Large intestine (tissue), 3 donors: ENCODE results near the gene AQP9. TPM values are rescaled to one million over a fixed set of nuclear protein-coding genes. Genes with fewer than 3 reads are reported as not detected.
"Not testable (repeated sequence)": the region's sequence is repeated elsewhere in the genome, so short reads cannot be mapped to it uniquely, and the experiment has no call there.

Experiments
- DNase-seq, 2 donors: peaks; one replicate each; pipeline versions ENCODE4 v3.0.0 to v3.0.0-alpha.2; 2013
- H3K27ac ChIP-seq: one replicate; pipeline ENCODE4 v1.5.1; 2013; ENCODE audit warnings: low read length
- H3K27me3 ChIP-seq: 2 replicates; pipeline ENCODE4 v1.6.1; 2013; ENCODE audit warnings: low read length; ENCODE audit not compliant: control insufficient read depth, insufficient read depth
- H3K36me3 ChIP-seq: 2 replicates; pipeline ENCODE4 v1.6.1; 2013; ENCODE audit warnings: low read length; ENCODE audit not compliant: control insufficient read depth, insufficient read depth
- H3K4me1 ChIP-seq: one replicate; pipeline ENCODE4 v1.6.1; 2013; ENCODE audit warnings: low read length; ENCODE audit not compliant: control insufficient read depth, insufficient read depth
- H3K4me3 ChIP-seq: one replicate; pipeline ENCODE4 v1.5.1; 2013; ENCODE audit warnings: low read length
- H3K9me3 ChIP-seq: one replicate; pipeline ENCODE4 v1.6.1; 2013; ENCODE audit warnings: mild to moderate bottlenecking, low read depth, low read length, moderate library complexity; ENCODE audit not compliant: control insufficient read depth
- WGBS: methylation state at CpG from one replicate; pipeline ENCODE4 v1.1.5; 2013; ENCODE audit warnings: low lambda C conversion rate; ENCODE audit not compliant: insufficient coverage; 5-methylcytosine and 5-hydroxymethylcytosine counted together
- polyA plus RNA-seq: library from polyadenylated mRNA; unstranded; fragments of 120-200 nt; gene quantifications from one replicate; pipeline ENCODE4 v1.2.1, GENCODE V29; 2013

AQP9 gene
- polyA plus RNA-seq, 1 donor = 0.27 TPM

DNA sequence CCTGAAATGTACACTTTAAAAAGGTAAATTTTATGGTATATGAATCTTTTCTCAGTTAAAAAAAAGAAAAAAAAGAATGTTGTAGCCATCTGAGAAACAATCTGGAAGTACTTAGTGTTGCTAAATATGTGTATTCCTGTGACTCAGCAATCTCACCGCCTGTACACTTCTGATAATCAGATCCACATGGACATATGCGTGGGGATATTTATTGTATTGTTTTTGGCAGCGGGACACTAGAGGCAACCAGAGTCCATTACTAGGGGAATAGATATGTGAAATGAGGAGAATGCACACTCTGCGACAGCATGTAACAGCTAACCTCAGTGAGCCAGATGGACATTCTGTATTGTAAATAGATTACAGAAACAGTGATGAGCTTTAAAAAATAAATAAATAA lies 65.4 kb downstream of the AQP9 start:
- no peak overlapping the region for H3K27ac ChIP-seq
- no peaks in the 10 kb centered on the region for H3K36me3 ChIP-seq
- no peak overlapping the region for H3K4me3 ChIP-seq
- H3K9me3 ChIP-seq = no peaks in the 10 kb centered on the region
- no peaks in the 10 kb centered on the region for H3K4me1 ChIP-seq
- no peak for DNase-seq
- 100% methylated on average over 1 of the region's 4 CpGs for WGBS
- H3K27me3 ChIP-seq = peaks cover 3% of the 10 kb centered on the region

DNA sequence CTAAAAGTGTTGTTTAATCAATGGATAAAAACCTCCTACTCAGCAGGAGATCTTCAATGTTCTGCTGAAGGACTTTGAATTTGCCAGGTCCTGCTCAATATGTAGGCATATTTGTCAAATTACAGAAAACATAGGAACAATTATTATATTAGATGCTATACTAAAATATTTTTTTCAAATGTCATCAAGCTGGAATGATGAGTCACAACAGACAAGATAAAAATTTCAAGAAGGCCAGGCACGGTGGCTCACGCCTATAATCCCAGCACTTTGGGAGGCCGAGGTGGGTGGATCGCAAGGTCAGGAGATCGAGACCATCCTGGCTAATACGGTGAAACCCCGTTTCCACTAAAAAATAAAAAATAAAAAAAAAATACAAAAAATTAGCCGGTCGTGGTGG lies 68.0 kb downstream of the AQP9 start:
- H3K9me3 ChIP-seq = no peaks in the 10 kb centered on the region
- WGBS = no CpG with 5 or more reads among the region's 9 CpGs
- H3K27me3 ChIP-seq = peaks cover 1% of the 10 kb centered on the region
- H3K4me1 ChIP-seq = no peaks in the 10 kb centered on the region
- no peak for DNase-seq
- H3K4me3 ChIP-seq = no peak overlapping the region
- no peaks in the 10 kb centered on the region for H3K36me3 ChIP-seq
- no peak overlapping the region for H3K27ac ChIP-seq

DNA sequence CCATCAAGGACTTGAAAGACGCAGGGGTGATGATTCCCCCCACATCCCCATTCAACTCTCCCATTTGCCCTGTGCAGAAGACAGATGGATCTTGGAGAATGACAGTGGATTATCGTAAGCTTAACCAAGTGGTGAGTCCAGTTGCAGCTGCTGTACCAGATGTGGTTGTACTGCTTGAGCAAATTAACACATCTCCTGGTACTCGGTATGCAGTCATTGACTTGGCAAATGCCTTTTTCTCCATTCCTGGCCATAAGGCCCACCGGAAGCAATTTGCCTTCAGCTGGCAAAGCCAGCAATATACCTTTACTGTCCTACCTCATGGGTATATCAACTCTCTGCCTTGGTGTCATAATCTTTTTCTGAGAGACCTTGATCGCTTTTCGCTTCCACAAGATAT lies 70.0 kb downstream of the AQP9 start:
- H3K27ac ChIP-seq, H3K9me3 ChIP-seq, H3K4me3 ChIP-seq, H3K27me3 ChIP-seq, H3K4me1 ChIP-seq, H3K36me3 ChIP-seq, DNase-seq: not testable (repeated sequence)
- no CpG with 5 or more reads among the region's 6 CpGs for WGBS

DNA sequence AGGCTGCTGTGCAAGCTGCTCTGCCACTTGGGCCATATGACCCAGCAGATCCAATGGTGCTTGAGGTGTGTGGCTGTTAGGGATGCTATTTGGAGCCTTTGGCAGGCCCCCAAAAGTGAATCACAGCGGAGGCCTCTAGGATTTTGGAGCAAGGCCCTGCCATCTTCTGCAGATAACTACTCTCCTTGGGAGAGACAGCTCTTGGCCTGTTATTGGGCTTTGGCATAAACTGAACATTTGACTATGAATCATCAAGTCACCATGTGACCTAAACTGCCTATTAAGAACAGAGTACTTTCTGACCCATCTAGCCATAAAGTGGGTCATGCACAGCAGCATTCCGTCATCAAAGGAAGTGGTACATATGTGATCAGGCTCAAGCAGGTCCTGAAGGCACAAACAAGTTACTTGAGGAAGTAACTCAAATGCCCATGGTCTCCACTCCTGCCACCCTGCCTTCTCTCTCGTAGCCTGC lies 70.9 kb downstream of the AQP9 start:
- not testable (repeated sequence) for H3K4me3 ChIP-seq, H3K4me1 ChIP-seq, H3K27me3 ChIP-seq, H3K9me3 ChIP-seq, H3K36me3 ChIP-seq, H3K27ac ChIP-seq
- no CpG with 5 or more reads among the region's 3 CpGs for WGBS
- peak in 1 of 2 donors; percentile 36 for DNase-seq

DNA sequence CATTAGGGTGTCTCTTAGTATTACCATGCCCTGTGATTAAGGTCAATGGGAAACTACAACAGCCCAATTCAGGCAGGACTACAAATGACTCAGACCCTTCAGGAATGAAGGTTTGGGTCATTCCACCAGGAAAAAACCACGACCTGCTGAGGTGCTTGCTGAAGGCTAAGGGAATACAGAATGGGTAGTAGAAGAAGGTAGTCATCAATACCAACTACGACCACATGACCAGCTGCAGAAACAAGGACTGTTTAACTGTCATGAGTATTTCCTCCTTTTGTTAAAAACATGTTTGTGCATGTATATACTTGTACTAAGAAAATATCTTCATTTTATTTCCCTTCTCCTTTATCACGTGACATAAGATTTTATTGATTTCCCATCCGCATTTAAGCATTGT lies 71.8 kb downstream of the AQP9 start:
- DNase-seq, H3K9me3 ChIP-seq, H3K4me3 ChIP-seq, H3K36me3 ChIP-seq, H3K4me1 ChIP-seq, H3K27me3 ChIP-seq, H3K27ac ChIP-seq: not testable (repeated sequence)
- WGBS = 100% methylated on average over 2 of the region's 4 CpGs

DNA sequence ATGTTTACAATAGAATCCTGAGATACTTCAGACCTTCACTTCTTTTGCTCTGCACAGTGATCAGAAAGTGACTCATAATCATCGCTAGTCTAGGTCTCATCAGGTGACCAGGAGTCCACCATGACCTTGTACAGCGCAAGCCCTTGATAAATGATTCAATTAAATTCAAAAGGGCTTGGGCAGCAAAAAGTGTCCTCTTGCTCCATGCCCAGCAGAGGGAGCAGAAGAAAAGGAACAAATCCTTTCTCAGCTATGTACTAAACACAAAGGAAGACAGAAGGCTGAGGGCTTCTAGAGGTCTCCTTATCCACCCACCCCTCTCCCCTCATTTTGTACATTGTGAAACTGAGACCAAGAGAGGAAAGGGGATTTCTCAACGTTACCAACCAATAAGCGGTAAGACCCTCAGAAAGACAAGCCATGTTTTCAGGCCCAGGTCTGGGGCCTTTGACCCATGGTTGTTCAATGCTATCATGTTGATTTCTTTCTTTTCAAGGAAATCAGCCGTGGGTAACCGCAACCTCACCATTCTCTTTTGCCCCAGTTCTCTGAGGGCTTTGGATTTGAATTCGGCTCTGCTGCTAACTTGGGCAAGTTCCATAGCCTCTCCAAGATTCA lies 74.8 kb downstream of the AQP9 start:
- H3K36me3 ChIP-seq = no peaks in the 10 kb centered on the region
- H3K9me3 ChIP-seq = no peaks in the 10 kb centered on the region
- H3K4me1 ChIP-seq = no peaks in the 10 kb centered on the region
- no peak overlapping the region for H3K4me3 ChIP-seq
- no peak overlapping the region for H3K27ac ChIP-seq
- no peaks in the 10 kb centered on the region for H3K27me3 ChIP-seq
- peak in 1 of 2 donors; percentile 19 for DNase-seq
- 100% methylated on average over 1 of the region's 7 CpGs for WGBS

DNA sequence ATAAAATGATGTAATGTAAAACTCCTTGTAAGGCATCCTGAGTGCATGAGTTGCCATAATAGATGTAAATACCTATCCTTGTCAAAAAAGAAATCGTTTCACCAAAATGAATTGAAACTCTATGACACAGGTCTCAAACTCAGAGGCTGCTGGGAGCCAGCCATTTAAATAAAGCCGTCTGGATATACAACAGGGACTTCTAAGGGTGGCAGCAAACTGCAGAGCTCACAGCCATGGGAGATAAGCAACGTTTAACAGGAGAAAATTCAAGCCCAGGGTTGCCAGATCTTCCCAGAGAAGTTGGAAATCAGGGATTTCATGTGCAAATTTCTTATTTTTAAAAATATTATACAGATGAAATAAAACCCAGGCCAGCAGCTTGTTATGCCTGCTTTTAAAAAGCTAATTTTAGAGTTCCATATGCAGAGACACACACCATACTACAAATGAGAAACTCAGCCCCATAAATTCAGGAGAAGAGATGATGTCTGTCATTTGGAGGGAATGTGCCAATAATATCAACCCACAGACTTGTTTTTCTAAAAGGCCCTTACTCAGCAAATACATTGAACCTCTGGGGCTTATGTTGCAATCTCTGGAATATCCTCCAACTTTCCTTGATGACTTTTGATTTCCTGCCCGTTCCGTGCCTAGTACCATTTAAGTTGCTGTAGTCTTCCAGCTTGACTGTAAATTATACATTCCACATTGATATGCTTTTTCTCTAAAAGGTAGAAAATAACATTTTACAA lies 75.6 kb downstream of the AQP9 start:
- DNase-seq = no peak
- no peaks in the 10 kb centered on the region for H3K27me3 ChIP-seq
- H3K4me3 ChIP-seq = no peak overlapping the region
- H3K27ac ChIP-seq = no peak overlapping the region
- WGBS = no CpG with 5 or more reads among the region's 5 CpGs
- H3K9me3 ChIP-seq = no peaks in the 10 kb centered on the region
- H3K36me3 ChIP-seq = no peaks in the 10 kb centered on the region
- H3K4me1 ChIP-seq = no peaks in the 10 kb centered on the region

DNA sequence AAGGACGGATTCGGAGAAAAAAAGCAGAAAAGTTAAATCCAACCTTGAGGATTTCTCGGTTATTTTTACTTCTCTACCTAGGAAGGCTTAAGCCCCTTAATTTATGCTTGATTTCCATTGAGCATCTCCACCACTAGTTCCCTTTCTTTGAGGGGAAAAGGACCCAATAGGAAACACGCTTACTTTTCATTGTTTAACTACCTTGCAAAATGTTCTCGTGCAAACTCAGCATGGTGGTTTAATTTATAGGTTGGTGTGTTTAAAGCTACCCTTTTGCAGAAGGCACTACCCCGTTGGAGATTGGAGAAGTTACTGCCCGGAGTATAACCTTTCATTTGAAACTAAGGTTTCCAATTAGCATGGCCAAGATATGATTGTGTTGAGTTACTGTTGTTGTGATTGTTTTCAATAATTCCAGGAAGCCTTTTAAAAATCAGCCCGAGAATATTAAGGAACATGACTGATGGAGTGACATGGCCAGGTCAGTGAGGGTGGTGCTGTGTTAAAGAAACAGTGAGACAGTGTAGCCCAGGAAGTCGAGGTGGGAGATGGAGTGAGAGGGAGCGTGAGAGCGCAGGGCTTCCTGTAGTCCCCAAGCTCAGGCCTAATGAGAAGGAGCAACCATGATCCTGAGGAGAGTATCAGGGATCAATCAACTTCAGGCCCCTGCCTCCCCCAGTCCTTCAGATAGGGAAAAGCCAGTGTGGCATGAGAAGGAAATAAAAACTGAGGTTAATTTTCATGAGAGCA lies 76.6 kb downstream of the AQP9 start:
- DNase-seq = no peak
- Histone ChIP-seq H3K4me1 (no peaks in the 10 kb centered on the region), H3K27me3 (no peaks in the 10 kb centered on the region), H3K27ac (no peak overlapping the region), H3K9me3 (peaks cover 4% of the 10 kb centered on the region), H3K36me3 (no peaks in the 10 kb centered on the region), H3K4me3 (no peak overlapping the region)
- WGBS = 83% methylated on average over 3 of the region's 11 CpGs

DNA sequence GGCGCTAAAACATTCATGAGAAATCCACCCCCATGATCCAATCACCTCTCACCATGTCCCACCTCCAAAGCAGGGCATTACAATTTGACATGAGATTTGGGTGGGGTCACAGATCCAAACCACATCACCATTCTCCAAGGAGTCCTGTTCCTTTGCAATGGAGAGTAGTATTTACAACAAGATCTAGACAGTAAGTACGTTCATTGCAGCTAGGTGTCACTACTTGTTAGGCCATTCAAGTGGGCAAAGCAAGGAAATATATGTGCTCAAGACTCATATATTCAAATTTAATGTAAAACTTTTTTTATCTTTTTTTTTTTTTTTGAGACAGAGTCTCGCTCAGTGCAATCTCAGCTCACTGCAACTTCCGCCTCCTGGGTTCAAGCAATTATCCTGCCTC lies 79.3 kb downstream of the AQP9 start:
- no peak overlapping the region for H3K27ac ChIP-seq
- H3K36me3 ChIP-seq = no peaks in the 10 kb centered on the region
- no CpG with 5 or more reads among the region's 4 CpGs for WGBS
- no peak overlapping the region for H3K4me3 ChIP-seq
- H3K9me3 ChIP-seq = peaks cover 4% of the 10 kb centered on the region
- no peaks in the 10 kb centered on the region for H3K4me1 ChIP-seq
- no peaks in the 10 kb centered on the region for H3K27me3 ChIP-seq
- DNase-seq = no peak

DNA sequence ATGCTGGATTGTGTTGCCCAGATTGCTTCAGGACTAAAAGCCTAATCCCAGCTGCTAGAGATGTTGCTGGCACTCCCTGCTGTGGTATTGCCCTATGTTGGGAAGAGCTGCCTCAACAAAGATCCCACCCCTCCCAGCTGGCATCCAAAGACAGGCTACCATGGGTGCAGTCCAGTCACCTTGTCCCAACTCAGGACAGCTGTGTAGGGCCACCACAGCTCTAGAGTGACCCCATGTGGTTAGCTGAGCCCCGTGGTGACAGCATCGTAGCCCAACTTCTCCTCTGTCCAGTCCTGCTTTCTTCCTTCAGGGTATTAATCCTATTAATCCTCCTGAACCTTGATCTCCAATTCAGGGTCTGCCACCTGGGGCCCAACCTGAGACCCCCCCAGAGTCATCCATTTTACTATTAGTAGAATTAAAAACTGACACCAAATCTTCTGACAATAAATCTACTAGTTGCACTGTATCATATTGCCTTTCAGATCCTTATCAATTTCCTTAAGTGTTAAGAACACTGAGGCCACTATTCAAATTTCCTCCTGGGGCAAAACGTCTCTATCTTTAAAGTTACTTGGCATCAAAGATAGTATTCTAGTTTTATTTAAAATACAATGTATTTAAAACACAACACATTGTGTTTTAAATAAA lies 83.5 kb downstream of the AQP9 start:
- Histone ChIP-seq H3K27me3 (no peaks in the 10 kb centered on the region), H3K36me3 (no peaks in the 10 kb centered on the region), H3K4me3 (no peak overlapping the region), H3K9me3 (peaks cover 4% of the 10 kb centered on the region), H3K27ac (no peak overlapping the region), H3K4me1 (no peaks in the 10 kb centered on the region)
- WGBS = 0% methylated on average over 1 of the region's 3 CpGs
- DNase-seq = no peak
